Spleen (tissue), 11 donors: ENCODE measurements around the gene PNMA8B. TPM values are rescaled to one million over a fixed set of nuclear protein-coding genes. Genes with fewer than 3 reads are reported as not detected.
"Not testable (repeated sequence)": the region's sequence is repeated elsewhere in the genome, so short reads cannot be mapped to it uniquely, and the experiment has no call there.

Source experiments
- DNase-seq: peaks from one replicate; pipeline ENCODE4 v3.0.0-alpha.2; 2020
- H3K27ac ChIP-seq, 8 donors: fragments of 200-600 bp; sonication (generic) in 7 of 8; 1 replicate in 4 of 8; 2 replicates in 4 of 8; pipeline versions ENCODE4 v1.5.0 to v1.8.0; 2016 to 2021; ENCODE audit warnings: inconsistent platforms in 4 of 8, mild to moderate bottlenecking in 4 of 8, moderate library complexity in 1 of 8
- H3K27me3 ChIP-seq, 7 donors: fragments of 200-600 bp; sonication (generic) in 6 of 7; replicated peaks in 1 of 7; 1 replicate in 4 of 7; 2 replicates in 3 of 7; pipeline versions ENCODE4 v1.5.0 to v1.8.0; 2016 to 2021; ENCODE audit warnings: inconsistent platforms in 3 of 7, mild to moderate bottlenecking in 1 of 7
- H3K36me3 ChIP-seq, 6 donors: fragments of 200-600 bp; sonication (generic) in 5 of 6; 1 replicate in 4 of 6; 2 replicates in 2 of 6; pipeline versions ENCODE4 v1.5.0 to v1.8.0; 2016 to 2021; ENCODE audit warnings: inconsistent platforms in 2 of 6
- H3K4me1 ChIP-seq, 6 donors: fragments of 200-600 bp; sonication (generic) in 5 of 6; 1 replicate in 3 of 6; 2 replicates in 3 of 6; pipeline versions ENCODE4 v1.5.0 to v1.8.0; 2016 to 2021; ENCODE audit warnings: inconsistent platforms in 3 of 6
- H3K4me3 ChIP-seq, 8 donors: fragments of 200-600 bp; sonication (generic) in 7 of 8; 1 replicate in 4 of 8; 2 replicates in 4 of 8; pipeline versions ENCODE4 v1.5.0 to v1.8.0; 2016 to 2021; ENCODE audit warnings: inconsistent platforms in 4 of 8, mild to moderate bottlenecking in 4 of 8, moderate library complexity in 2 of 8
- H3K9me3 ChIP-seq, 8 donors: fragments of 200-600 bp; sonication (generic) in 7 of 8; 1 replicate in 4 of 8; 2 replicates in 4 of 8; pipeline versions ENCODE4 v1.5.0 to v1.8.0; 2016 to 2021; ENCODE audit warnings: inconsistent platforms in 4 of 8
- CTCF ChIP-seq, 11 experiments: fragments of 200-600 bp in 7 of 11; fragments of 450-650 bp in 4 of 11; sonication (generic) in 4 of 11; IDR thresholded peaks in 8 of 11; conservative IDR thresholded peaks in 3 of 11; 1 replicate in 7 of 11; 2 replicates in 4 of 11; pipeline versions ENCODE4 v1.4.0 to v1.8.0; 2016 to 2021; ENCODE audit warnings: antibody characterized with exemption in 11 of 11, inconsistent platforms in 4 of 11, mild to moderate bottlenecking in 1 of 11
- POLR2A ChIP-seq, 3 donors: fragments of 450-650 bp; IDR thresholded peaks; one replicate each; pipeline ENCODE4 v1.5.1; 2017; ENCODE audit warnings: antibody characterized with exemption in 3 of 3, mild to moderate bottlenecking in 1 of 3
- POLR2AphosphoS5 ChIP-seq, 3 donors: sonication (generic); formaldehyde crosslinking; IDR thresholded peaks; one replicate each; pipeline ENCODE4 v1.5.1; 2017; ENCODE audit warnings: antibody characterized with exemption in 3 of 3
- WGBS, 5 donors: extraction: QIAGEN DNeasy Blood & Tissue Kit in 3 of 5; methylation state at CpG; one replicate each; pipeline versions ENCODE4 v1.1.5 to v1.1.7; 2013 to 2018; 5-methylcytosine and 5-hydroxymethylcytosine counted together
- intact Hi-C: fragments of 100-400 bp; cut with DNase I; formaldehyde crosslinking; loops from one replicate; pipeline ENCODE4 v1.15.0; 2023; ENCODE audit warnings: low total_unique reads
- polyA plus RNA-seq, 3 donors: library from polyadenylated mRNA; stranded (reverse); fragments of 200-250 nt; gene quantifications; one replicate each; pipeline ENCODE4 v1.2.1, GENCODE V29; 2013
- total RNA-seq, 7 donors: library from RNA; depleted of rRNA in 3 of 7; stranded (reverse); fragments of >200 nt in 3 of 7; fragmentation: NEBNext Ultra II Directional in 4 of 7; extraction: Animal tissue kit (Norgen Biotek cat#: 25700) in 4 of 7; gene quantifications; one replicate each; pipeline versions ENCODE4 v1.1.0 to v1.2.1, GENCODE V29; 2016 to 2021
- donor health status: healthy with polysubstance abuse.
- donor health status: DM: no; HTN: no; CAD: no; lungs with moderate emphysema.
- donor health status: DM: no; HTN: no; CAD: no.
- donor health status: Bipolar disorder and iron deficiency.
- donor health status: healthy.
- donor health status: DM: no; HTN: no; CAD: no.
- donor health status: DM: yes; HTN: yes; CAD: no.

The PNMA8B gene
- total and polyA plus RNA-seq, 10 donors: 0.57 to 5.7 (median 2.9) TPM

DNA sequence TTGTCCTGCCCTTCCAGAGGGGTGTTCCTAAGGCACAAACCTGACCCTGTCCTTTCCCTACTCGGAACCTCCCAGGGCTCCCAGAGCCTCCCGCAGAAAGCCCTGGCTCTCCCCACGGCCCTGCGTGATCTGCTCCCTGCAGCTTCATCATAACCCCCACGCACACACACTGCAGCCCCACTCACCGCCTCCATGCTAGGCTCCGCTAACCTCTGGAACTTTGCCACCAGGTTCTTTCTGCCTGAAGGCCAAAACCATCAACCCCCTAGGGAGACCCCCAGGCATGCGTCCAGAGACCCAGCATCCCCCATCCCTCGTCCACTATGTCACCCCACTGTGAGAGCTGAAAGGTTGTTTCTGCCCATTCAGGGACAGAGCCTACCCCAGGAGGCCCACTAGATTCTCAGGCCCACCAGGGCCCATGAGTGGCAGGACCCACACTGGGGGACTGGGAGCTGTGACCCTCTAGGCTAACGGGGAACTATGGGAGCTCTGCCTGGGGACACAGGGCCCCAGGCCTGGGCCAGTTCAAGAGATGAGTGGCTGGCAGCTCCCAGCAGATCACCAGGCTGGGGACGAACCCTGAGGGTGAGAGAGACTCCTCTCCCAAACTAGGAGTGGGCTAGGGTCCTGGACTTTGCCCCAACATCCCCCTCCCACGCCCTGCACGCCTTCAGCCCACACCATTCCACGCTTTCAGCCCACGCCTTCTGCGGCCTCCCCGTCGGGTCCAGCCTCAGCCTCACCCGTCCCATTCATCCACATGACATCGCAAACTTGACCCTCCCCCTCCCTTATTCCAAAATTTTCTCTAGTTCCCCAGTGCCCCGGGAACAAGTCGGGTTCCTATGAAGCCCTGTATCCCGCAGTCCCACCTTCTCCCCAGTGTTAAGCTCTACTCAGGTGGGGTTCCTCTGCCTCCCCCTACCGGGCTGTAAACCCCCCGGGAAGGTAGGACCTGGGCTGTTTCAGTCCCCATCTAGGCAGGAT is 33.2 kb upstream of the PNMA8B start:
- 61 to 65% (median 63%) methylated on average over 25 of the region's 25 CpGs for WGBS, 5 donors
- H3K36me3 ChIP-seq: no peaks in the 10 kb centered on the region
- peaks cover 0 to 20% (median 14%) of the 10 kb centered on the region in 6 donors for H3K4me1 ChIP-seq
- no peak overlapping the region for H3K4me3 ChIP-seq
- peaks cover 0 to 23% (median 0%) of the 10 kb centered on the region in 7 donors for H3K27me3 ChIP-seq
- TF ChIP-seq POLR2A (IDR thresholded peaks at IDR 0.05): no peak
- no peak for TF ChIP-seq POLR2AphosphoS5 (IDR thresholded peaks at IDR 0.05)
- no peak for TF ChIP-seq CTCF (IDR thresholded peaks at IDR 0.05 in 8 of 11, conservative IDR thresholded peaks at IDR 0.05 in 3 of 11)
- peak overlapping the region in 1 of 8 donors; percentile 51 for H3K27ac ChIP-seq
- intact Hi-C loops: no loop called here
- peak; percentile 51 for DNase-seq
- H3K9me3 ChIP-seq: peaks cover 0 to 8% (median 0%) of the 10 kb centered on the region in 8 donors

DNA sequence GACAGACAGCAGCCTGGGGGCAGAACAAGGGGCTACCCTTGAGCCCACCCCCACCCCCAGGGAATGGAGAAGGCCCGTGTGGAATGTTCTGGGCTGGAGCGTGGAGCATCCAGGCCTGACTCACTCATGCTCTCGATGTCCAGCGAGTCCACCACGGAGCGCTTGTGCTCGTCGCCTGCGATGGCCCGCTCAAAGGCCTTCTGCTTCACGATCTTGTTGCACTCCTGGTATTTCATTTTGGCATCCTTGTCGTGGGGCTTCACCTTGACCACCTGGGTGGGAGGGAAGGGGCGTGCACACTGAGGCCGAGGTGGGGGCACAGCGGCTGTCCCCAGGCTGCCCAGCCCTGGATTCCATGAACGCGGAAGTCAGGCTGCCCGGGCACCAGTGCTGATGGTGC is 31.1 kb upstream of the PNMA8B start:
- intact Hi-C loops: not testable (repeated sequence)
- 85 to 94% (median 92%) methylated on average over 6 to 18 of the region's 18 CpGs for WGBS, 5 donors

GRCh38 chr19:46524308-46524707 is 28.6 kb upstream of the PNMA8B start:
- no peak for DNase-seq
- intact Hi-C loops: no loop called here

More for the DNA sequence above, 31.1 kb upstream of the PNMA8B start:
- not testable (repeated sequence) for H3K4me3 ChIP-seq, H3K36me3 ChIP-seq, H3K9me3 ChIP-seq, H3K27ac ChIP-seq
- Histone ChIP-seq H3K4me1 (peaks cover 0 to 33% (median 14%) of the 10 kb centered on the region in 6 donors), H3K27me3 (peaks cover 0 to 23% (median 0%) of the 10 kb centered on the region in 7 donors)
- peak; percentile 68 for DNase-seq

GRCh38 chr19:46522988-46523387 is 27.3 kb upstream of the PNMA8B start:
- 38 to 54% (median 43%) methylated on average over 4 of the region's 4 CpGs for WGBS, 5 donors
- H3K9me3 ChIP-seq, DNase-seq, H3K36me3 ChIP-seq, H3K27me3 ChIP-seq, H3K4me3 ChIP-seq, intact Hi-C loops: not testable (repeated sequence)
- Histone ChIP-seq H3K4me1 (peaks cover 0 to 27% (median 3%) of the 10 kb centered on the region in 6 donors), H3K27ac (peak overlapping the region in 2 of 8 donors; percentile 15 to 31)

More at GRCh38 chr19:46524308-46524707, 28.6 kb upstream of the PNMA8B start:
- no peak for TF ChIP-seq POLR2AphosphoS5 (IDR thresholded peaks at IDR 0.05)
- no peak for TF ChIP-seq POLR2A (IDR thresholded peaks at IDR 0.05)
- no peak for TF ChIP-seq CTCF (IDR thresholded peaks at IDR 0.05 in 8 of 11, conservative IDR thresholded peaks at IDR 0.05 in 3 of 11)
- H3K27me3 ChIP-seq: peaks cover 0 to 10% (median 0%) of the 10 kb centered on the region in 7 donors
- peaks cover 0 to 31% (median 5%) of the 10 kb centered on the region in 6 donors for H3K4me1 ChIP-seq
- no peak overlapping the region for H3K27ac ChIP-seq
- WGBS, 5 donors: 65 to 92% (median 83%) methylated on average over 2 of the region's 2 CpGs
- peaks cover 0 to 8% (median 0%) of the 10 kb centered on the region in 8 donors for H3K9me3 ChIP-seq
- no peaks in the 10 kb centered on the region for H3K36me3 ChIP-seq
- H3K4me3 ChIP-seq: no peak overlapping the region

GRCh38 chr19:46521241-46521868 is 25.7 kb upstream of the PNMA8B start:
- no peak overlapping the region for H3K4me3 ChIP-seq
- H3K27me3 ChIP-seq: no peaks in the 10 kb centered on the region
- intact Hi-C loops: no loop called here
- no peak overlapping the region for H3K27ac ChIP-seq
- TF ChIP-seq POLR2A (IDR thresholded peaks at IDR 0.05) (no peak), CTCF (IDR thresholded peaks at IDR 0.05 in 8 of 11, conservative IDR thresholded peaks at IDR 0.05 in 3 of 11) (no peak), POLR2AphosphoS5 (IDR thresholded peaks at IDR 0.05) (no peak)
- H3K36me3 ChIP-seq: no peaks in the 10 kb centered on the region
- peaks cover 0 to 27% (median 3%) of the 10 kb centered on the region in 6 donors for H3K4me1 ChIP-seq
- peaks cover 0 to 8% (median 0%) of the 10 kb centered on the region in 8 donors for H3K9me3 ChIP-seq
- DNase-seq: no peak
- 86 to 93% (median 91%) methylated on average over 14 of the region's 14 CpGs for WGBS, 5 donors
